ENCODE measurements around the gene ETV1. TPM values are rescaled to one million over a fixed set of nuclear protein-coding genes. Genes with fewer than 3 reads are reported as not detected.
A peak's percentile ranks its signal among the peaks of the same experiment; 100 is the strongest.

ETV1 gene
- total and polyA plus RNA-seq, 4 experiments from 2014 or later = 0.47 TPM; not detected in 3

- Histone ChIP-seq H3K4me1 (ENCODE audit: insufficient read depth, low read length) (peaks cover 44% of the 10 kb centered on the region), H3K4me3 (ENCODE audit: low read length in 2 of 2) (no peak overlapping the region), H3K27ac (ENCODE audit: low read depth, low read length) (no peak overlapping the region), H3K27me3 (ENCODE audit: insufficient read depth, low read length) (no peaks in the 10 kb centered on the region), H3K36me3 (ENCODE audit: insufficient read depth, low read length) (no peaks in the 10 kb centered on the region), H3K9me3 (ENCODE audit: control insufficient read depth in 1 of 2, low read length in 2 of 2) (no peaks in the 10 kb centered on the region)
- H3K9me3 Mint-ChIP-seq = no peaks in the 10 kb centered on the region
- H3K4me1 Mint-ChIP-seq = peaks cover 28 to 46% (median 41%) of the 10 kb centered on the region in 4 donors
- ChIA-PET CTCF (ENCODE audit: partially characterized antibody) (no interaction called here), POLR2A (ENCODE audit: partially characterized antibody) (no interaction called here)
- intact Hi-C loops (cut with micrococcal nuclease) = loop anchor here (5.0 kb wide), 1 partner anchor 80 kb away; no protein-coding TSS in a partner anchor
- no peaks in the 10 kb centered on the region for H3K27me3 Mint-ChIP-seq
- peak in 1 of 5 donors; percentile 1 for DNase-seq
- no peaks in the 10 kb centered on the region for H3K36me3 Mint-ChIP-seq
- H3K27ac Mint-ChIP-seq = no peak overlapping the region
- peak overlapping the region in 1 of 8 donors; percentile 38 for H3K4me3 Mint-ChIP-seq
Measured at GRCh38 chr7:13912715-13913278, 76.7 kb downstream of the ETV1 start.

- intact Hi-C loops (cut with micrococcal nuclease) = loop anchor here (5.0 kb wide), 1 partner anchor 80 kb away; no protein-coding TSS in a partner anchor
- Histone ChIP-seq H3K27me3 (ENCODE audit: insufficient read depth, low read length) (no peaks in the 10 kb centered on the region), H3K36me3 (ENCODE audit: insufficient read depth, low read length) (no peaks in the 10 kb centered on the region), H3K4me3 (ENCODE audit: low read length in 2 of 2) (no peak overlapping the region), H3K9me3 (ENCODE audit: control insufficient read depth in 1 of 2, low read length in 2 of 2) (no peaks in the 10 kb centered on the region), H3K4me1 (ENCODE audit: insufficient read depth, low read length) (peaks cover 48% of the 10 kb centered on the region), H3K27ac (ENCODE audit: low read depth, low read length) (no peak overlapping the region)
- ChIA-PET POLR2A (ENCODE audit: partially characterized antibody) (no interaction called here), CTCF (ENCODE audit: partially characterized antibody) (no interaction called here)
- no peak overlapping the region for H3K4me3 Mint-ChIP-seq
- H3K27ac Mint-ChIP-seq = no peak overlapping the region
- no peaks in the 10 kb centered on the region for H3K9me3 Mint-ChIP-seq
- H3K27me3 Mint-ChIP-seq = no peaks in the 10 kb centered on the region
- DNase-seq = no peak
- no peaks in the 10 kb centered on the region for H3K36me3 Mint-ChIP-seq
- H3K4me1 Mint-ChIP-seq = peaks cover 30 to 52% (median 44%) of the 10 kb centered on the region in 4 donors
Measured at GRCh38 chr7:13911909-13912308, 77.6 kb downstream of the ETV1 start.

DNA sequence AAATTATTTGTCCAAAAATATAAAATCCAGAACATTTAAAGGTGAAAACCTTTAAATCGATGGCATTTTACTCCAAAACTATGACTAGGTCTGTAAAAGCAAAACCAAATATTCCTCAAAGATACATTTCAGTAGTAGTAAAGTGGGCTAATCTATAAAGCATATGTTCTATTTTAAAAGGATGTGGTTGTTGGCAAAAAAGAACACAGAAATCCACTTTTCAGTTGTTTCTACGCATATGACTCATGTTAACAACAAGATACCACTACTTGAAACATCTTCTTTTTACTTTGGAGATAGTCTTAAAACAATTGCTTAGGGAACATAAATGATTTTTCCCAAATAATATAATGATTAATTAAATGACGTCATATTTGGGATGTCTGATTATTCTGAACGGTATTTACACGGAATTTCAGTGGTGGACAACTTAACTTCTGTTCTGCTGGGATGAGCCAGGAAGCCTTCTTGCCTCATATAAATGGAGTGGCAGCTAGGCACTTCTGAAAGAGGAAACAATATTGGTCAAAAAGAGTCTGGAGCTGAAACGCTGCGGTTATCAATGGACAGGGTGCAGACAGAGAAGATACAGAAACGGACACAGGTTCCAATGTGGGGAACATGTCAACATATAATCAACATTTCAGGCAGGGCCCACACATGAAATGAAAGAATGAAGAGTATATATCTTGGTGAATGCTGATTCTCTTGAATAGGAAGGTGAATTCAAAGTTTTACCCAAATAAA lies 78.5 kb downstream of the ETV1 start:
- CTCF ChIA-PET (ENCODE audit: partially characterized antibody) = no interaction called here
- POLR2A ChIA-PET (ENCODE audit: partially characterized antibody) = interaction anchor here (1.3 kb wide), 1 partner anchor 61 kb away, joined by 4 read pairs; no protein-coding TSS in a partner anchor
- Histone ChIP-seq H3K9me3 (ENCODE audit: control insufficient read depth in 1 of 2, low read length in 2 of 2) (no peaks in the 10 kb centered on the region), H3K27ac (ENCODE audit: low read depth, low read length) (no peak overlapping the region), H3K4me3 (ENCODE audit: low read length in 2 of 2) (no peak overlapping the region), H3K27me3 (ENCODE audit: insufficient read depth, low read length) (no peaks in the 10 kb centered on the region), H3K36me3 (ENCODE audit: insufficient read depth, low read length) (no peaks in the 10 kb centered on the region), H3K4me1 (ENCODE audit: insufficient read depth, low read length) (peaks cover 48% of the 10 kb centered on the region)
- Mint-ChIP-seq H3K9me3 (no peaks in the 10 kb centered on the region), H3K4me1 (peaks cover 30 to 54% (median 45%) of the 10 kb centered on the region in 4 donors), H3K27me3 (no peaks in the 10 kb centered on the region), H3K27ac (peak overlapping the region in 6 of 7 donors; percentile 24 to 90 (median 67)), H3K4me3 (peak overlapping the region; percentile 5 to 82 (median 62)), H3K36me3 (no peaks in the 10 kb centered on the region)
- DNase-seq = peak in 4 of 5 donors; percentile 15 to 37 (median 20)
- intact Hi-C loops (cut with micrococcal nuclease) = loop anchor here (5.0 kb wide), 1 partner anchor 81 kb away; no protein-coding TSS in a partner anchor

DNA sequence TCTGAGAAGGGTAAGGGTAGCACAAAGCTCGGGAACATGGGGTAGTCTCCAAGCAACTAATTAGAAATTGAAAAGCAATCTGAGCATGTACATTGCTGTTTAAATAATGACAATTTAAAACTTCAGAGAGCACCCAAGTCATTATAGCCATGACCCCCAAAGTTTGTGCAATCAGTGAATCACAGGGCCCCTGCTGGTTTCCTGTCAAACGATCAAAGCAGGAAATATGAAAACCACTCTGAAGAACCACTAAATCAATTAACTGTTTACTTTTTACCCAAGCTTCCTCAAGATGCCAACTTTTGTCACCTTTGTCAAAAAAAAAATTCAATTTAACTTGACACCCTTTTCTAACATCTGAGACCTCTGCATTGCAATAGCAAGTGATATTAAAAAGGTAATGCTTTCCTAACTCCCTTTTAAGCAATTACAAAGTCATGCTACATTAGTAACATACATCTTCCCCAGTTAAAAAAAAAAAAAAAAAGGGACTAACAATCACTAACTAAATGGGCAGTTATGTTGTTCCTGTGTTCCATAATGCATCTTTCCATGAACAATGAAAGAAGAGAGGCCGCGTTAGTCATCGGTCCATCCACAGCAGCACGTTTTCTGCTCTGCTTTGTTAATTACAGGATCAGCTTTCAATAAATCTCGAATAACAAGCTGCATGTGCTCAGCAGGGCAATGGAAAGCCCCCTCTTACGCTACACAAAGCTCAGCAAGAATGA lies 80.6 kb downstream of the ETV1 start:
- intact Hi-C loops (cut with micrococcal nuclease) = loop anchor here (1.0 to 5.0 kb wide), 2 partner anchors 37 to 59 kb away; no protein-coding TSS in a partner anchor
- CTCF ChIA-PET (ENCODE audit: partially characterized antibody) = interaction anchor here (1.1 kb wide), 1 partner anchor 8 kb away, joined by 3 read pairs; no protein-coding TSS in a partner anchor
- Histone ChIP-seq H3K27me3 (ENCODE audit: insufficient read depth, low read length) (no peaks in the 10 kb centered on the region), H3K4me1 (ENCODE audit: insufficient read depth, low read length) (peaks cover 48% of the 10 kb centered on the region), H3K9me3 (ENCODE audit: control insufficient read depth in 1 of 2, low read length in 2 of 2) (no peaks in the 10 kb centered on the region), H3K4me3 (ENCODE audit: low read length in 2 of 2) (no peak overlapping the region), H3K27ac (ENCODE audit: low read depth, low read length) (no peak overlapping the region), H3K36me3 (ENCODE audit: insufficient read depth, low read length) (no peaks in the 10 kb centered on the region)
- Mint-ChIP-seq H3K27ac (peak overlapping the region in 6 of 7 donors; percentile 2 to 53 (median 14)), H3K9me3 (no peaks in the 10 kb centered on the region), H3K27me3 (no peaks in the 10 kb centered on the region), H3K4me3 (peak overlapping the region in 7 of 8 donors; percentile 1 to 70 (median 63)), H3K36me3 (no peaks in the 10 kb centered on the region), H3K4me1 (peaks cover 35 to 70% (median 55%) of the 10 kb centered on the region in 4 donors)
- POLR2A ChIA-PET (ENCODE audit: partially characterized antibody) = interaction anchor here (0.5 to 1.6 kb wide), 5 partner anchors 9 to 81 kb away, joined by 3 to 5 read pairs (median 3); partner anchors contain the start of gene ETV1
- peak; percentile 18 to 46 (median 37) for DNase-seq

DNA sequence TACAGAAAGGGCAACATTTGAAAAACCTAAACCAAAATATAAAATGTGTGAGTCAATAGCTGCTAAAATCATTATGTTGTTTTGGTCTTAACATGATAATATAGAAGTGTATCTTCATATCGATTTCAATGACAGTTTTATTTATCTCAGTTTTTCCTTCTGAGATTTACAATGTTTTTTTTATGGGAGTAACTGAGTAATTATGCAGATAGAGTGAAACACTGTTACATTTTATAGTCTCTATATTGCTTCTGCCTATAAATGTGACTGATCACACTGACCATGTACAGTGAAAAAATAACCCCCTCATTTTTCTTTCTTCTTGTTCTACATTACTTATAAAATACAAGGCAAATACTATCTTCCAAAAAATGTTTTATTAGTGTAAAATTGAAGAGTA lies 81.6 kb downstream of the ETV1 start:
- H3K27me3 ChIP-seq (ENCODE audit: insufficient read depth, low read length) = no peaks in the 10 kb centered on the region
- intact Hi-C loops (cut with micrococcal nuclease) = loop anchor here (1.0 to 5.0 kb wide), 2 partner anchors 36 to 58 kb away; no protein-coding TSS in a partner anchor
- Mint-ChIP-seq H3K27ac (no peak overlapping the region), H3K27me3 (no peaks in the 10 kb centered on the region), H3K4me1 (peaks cover 35 to 67% (median 52%) of the 10 kb centered on the region in 4 donors), H3K4me3 (no peak overlapping the region), H3K36me3 (no peaks in the 10 kb centered on the region), H3K9me3 (no peaks in the 10 kb centered on the region)
- no peak overlapping the region for H3K27ac ChIP-seq (ENCODE audit: low read depth, low read length)
- no peaks in the 10 kb centered on the region for H3K36me3 ChIP-seq (ENCODE audit: insufficient read depth, low read length)
- no peak overlapping the region for H3K4me3 ChIP-seq (ENCODE audit: low read length in 2 of 2)
- POLR2A ChIA-PET (ENCODE audit: partially characterized antibody) = no interaction called here
- peaks cover 48% of the 10 kb centered on the region for H3K4me1 ChIP-seq (ENCODE audit: insufficient read depth, low read length)
- CTCF ChIA-PET (ENCODE audit: partially characterized antibody) = no interaction called here
- H3K9me3 ChIP-seq (ENCODE audit: control insufficient read depth in 1 of 2, low read length in 2 of 2) = no peaks in the 10 kb centered on the region
- DNase-seq = no peak

- H3K27me3 ChIP-seq (ENCODE audit: insufficient read depth, low read length) = no peaks in the 10 kb centered on the region
- DNase-seq = no peak
- CTCF ChIA-PET (ENCODE audit: partially characterized antibody) = no interaction called here
- no peaks in the 10 kb centered on the region for H3K36me3 ChIP-seq (ENCODE audit: insufficient read depth, low read length)
- no peaks in the 10 kb centered on the region for H3K9me3 ChIP-seq (ENCODE audit: control insufficient read depth in 1 of 2, low read length in 2 of 2)
- POLR2A ChIA-PET (ENCODE audit: partially characterized antibody) = no interaction called here
- H3K27ac Mint-ChIP-seq = no peak overlapping the region
- no peaks in the 10 kb centered on the region for H3K9me3 Mint-ChIP-seq
- H3K27ac ChIP-seq (ENCODE audit: low read depth, low read length) = no peak overlapping the region
- peaks cover 23 to 43% (median 34%) of the 10 kb centered on the region in 4 donors for H3K4me1 Mint-ChIP-seq
- intact Hi-C loops (cut with micrococcal nuclease) = loop anchor here (5.0 kb wide), 1 partner anchor 32 kb away; no protein-coding TSS in a partner anchor
- H3K4me3 ChIP-seq (ENCODE audit: low read length in 2 of 2) = no peak overlapping the region
- no peaks in the 10 kb centered on the region for H3K27me3 Mint-ChIP-seq
- H3K4me1 ChIP-seq (ENCODE audit: insufficient read depth, low read length) = peaks cover 22% of the 10 kb centered on the region
- no peaks in the 10 kb centered on the region for H3K36me3 Mint-ChIP-seq
- no peak overlapping the region for H3K4me3 Mint-ChIP-seq
Measured at GRCh38 chr7:13904689-13905088, 84.8 kb downstream of the ETV1 start.

- CTCF ChIA-PET (ENCODE audit: partially characterized antibody) = no interaction called here
Measured at GRCh38 chr7:13904007-13904406, 85.5 kb downstream of the ETV1 start.

More at GRCh38 chr7:13904007-13904406, 85.5 kb downstream of the ETV1 start:
- H3K4me3 ChIP-seq (ENCODE audit: low read length in 2 of 2) = no peak overlapping the region
- no peaks in the 10 kb centered on the region for H3K9me3 ChIP-seq (ENCODE audit: control insufficient read depth in 1 of 2, low read length in 2 of 2)
- Mint-ChIP-seq H3K36me3 (no peaks in the 10 kb centered on the region), H3K4me1 (peaks cover 20 to 39% (median 28%) of the 10 kb centered on the region in 4 donors), H3K27me3 (no peaks in the 10 kb centered on the region), H3K4me3 (no peak overlapping the region), H3K27ac (peak overlapping the region in 1 of 7 donors; percentile 59), H3K9me3 (no peaks in the 10 kb centered on the region)
- no peaks in the 10 kb centered on the region for H3K27me3 ChIP-seq (ENCODE audit: insufficient read depth, low read length)
- no peaks in the 10 kb centered on the region for H3K36me3 ChIP-seq (ENCODE audit: insufficient read depth, low read length)
- DNase-seq = no peak
- no peak overlapping the region for H3K27ac ChIP-seq (ENCODE audit: low read depth, low read length)
- intact Hi-C loops (cut with micrococcal nuclease) = no loop called here
- POLR2A ChIA-PET (ENCODE audit: partially characterized antibody) = no interaction called here
- H3K4me1 ChIP-seq (ENCODE audit: insufficient read depth, low read length) = peaks cover 16% of the 10 kb centered on the region
